MM.1S (cell line): ENCODE data around the gene CCDC80.

Experiments used
- DNase-seq: peaks from one replicate; pipeline ENCODE4 v3.0.0-alpha.2; 2015
- H2AFZ ChIP-seq: fragments of 300-600 bp; sonication (generic); 2 replicates; pipeline ENCODE4 v1.6.0; 2016; ENCODE audit warnings: antibody characterized with exemption, low read length
- H3F3A ChIP-seq: fragments of 300-600 bp; sonication (generic); 2 replicates; pipeline ENCODE4 v1.6.1; 2016; ENCODE audit warnings: mild to moderate bottlenecking, antibody characterized with exemption, low read length, moderate library complexity, mixed read lengths; ENCODE audit not compliant: insufficient read depth
- H3K27ac ChIP-seq: fragments of 300-600 bp; sonication (generic); 2 replicates; pipeline ENCODE4 v1.5.1; 2016; ENCODE audit warnings: mild to moderate bottlenecking, low read length
- H3K27me3 ChIP-seq: fragments of 300-600 bp; sonication (generic); replicated peaks from 2 replicates; pipeline ENCODE4 v1.6.0; 2016; ENCODE audit warnings: low read length; ENCODE audit not compliant: insufficient read depth
- H3K36me3 ChIP-seq: fragments of 300-600 bp; sonication (generic); replicated peaks from 2 replicates; pipeline ENCODE4 v1.6.1; 2016; ENCODE audit warnings: mild to moderate bottlenecking, low read length, mixed read lengths; ENCODE audit not compliant: insufficient read depth
- H3K4me1 ChIP-seq: fragments of 300-600 bp; sonication (generic); 2 replicates; pipeline ENCODE4 v1.6.1; 2016; ENCODE audit warnings: low read length, mixed read lengths
- H3K4me2 ChIP-seq: fragments of 300-600 bp; sonication (generic); 2 replicates; pipeline ENCODE4 v1.6.0; 2016; ENCODE audit warnings: low read depth, low read length
- H3K4me3 ChIP-seq: fragments of 300-600 bp; sonication (generic); 2 replicates; pipeline ENCODE4 v1.5.1; 2016; ENCODE audit warnings: low read length, mixed read lengths
- H3K79me2 ChIP-seq: fragments of 300-600 bp; sonication (generic); 2 replicates; pipeline ENCODE4 v1.6.1; 2016; ENCODE audit warnings: mixed run types, low read length, mixed read lengths
- H3K9ac ChIP-seq: fragments of 300-600 bp; sonication (generic); 2 replicates; pipeline ENCODE4 v1.6.1; 2016; ENCODE audit warnings: low read length, mixed read lengths
- H3K9me2 ChIP-seq: fragments of 300-600 bp; sonication (generic); replicated peaks from 2 replicates; pipeline ENCODE4 v1.6.1; 2016; ENCODE audit warnings: mild to moderate bottlenecking, low read length, mixed read lengths; ENCODE audit not compliant: insufficient read depth
- H3K9me3 ChIP-seq: fragments of 300-600 bp; sonication (generic); replicated peaks from 2 replicates; pipeline ENCODE4 v1.6.1; 2016; ENCODE audit warnings: mild to moderate bottlenecking, low read length, mixed read lengths; ENCODE audit not compliant: insufficient read depth
- H4K20me1 ChIP-seq: fragments of 300-600 bp; sonication (generic); 2 replicates; pipeline ENCODE4 v1.6.1; 2016; ENCODE audit warnings: mild to moderate bottlenecking, low read length, moderate library complexity, mixed read lengths; ENCODE audit not compliant: insufficient read depth
- EZH2 ChIP-seq: fragments of 300-600 bp; sonication (generic); optimal IDR thresholded peaks from 2 replicates; pipeline ENCODE3; 2017; ENCODE audit warnings: low read depth, mild to moderate bottlenecking, antibody characterized with exemption, low read length, mixed read lengths
- EZH2phosphoT487 ChIP-seq: fragments of 300-600 bp; sonication (generic); IDR thresholded peaks from 2 replicates; pipeline ENCODE4 v1.6.1; 2018; ENCODE audit warnings: antibody characterized with exemption, low read length
- TF ChIP-seq, protein P1 (sequence below): fragments of 300-600 bp; sonication (generic); IDR thresholded peaks from 2 replicates; pipeline ENCODE4 v1.5.1; 2016; ENCODE audit warnings: antibody characterized with exemption, low read length, mixed read lengths

The CCDC80 gene

DNA sequence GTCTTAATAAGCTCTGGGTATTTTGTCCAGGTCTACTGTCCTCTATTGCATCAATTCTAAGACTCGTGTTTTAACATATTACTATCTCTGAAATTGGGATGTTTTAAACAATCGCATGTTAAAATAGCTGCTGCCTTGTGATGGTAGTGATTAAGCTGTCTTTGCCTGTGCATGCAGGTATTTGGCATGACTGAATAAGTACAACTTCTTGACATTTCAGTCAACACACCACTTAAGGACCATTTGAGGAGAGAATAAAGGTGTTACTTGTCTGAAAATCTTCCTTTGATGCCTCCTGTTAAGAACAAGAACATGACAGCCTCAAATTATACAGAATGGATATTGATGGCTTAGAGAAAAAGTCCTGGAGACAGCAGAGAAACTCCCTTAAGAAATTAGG lies 46.1 kb downstream of the CCDC80 start:
- no peak overlapping the region for H3K4me2 ChIP-seq
- DNase-seq = no peak
- no peaks in the 10 kb centered on the region for H3K27me3 ChIP-seq
- no peak for TF ChIP-seq EZH2
- no peak for TF ChIP-seq EZH2phosphoT487
- TF ChIP-seq, protein P1, sequence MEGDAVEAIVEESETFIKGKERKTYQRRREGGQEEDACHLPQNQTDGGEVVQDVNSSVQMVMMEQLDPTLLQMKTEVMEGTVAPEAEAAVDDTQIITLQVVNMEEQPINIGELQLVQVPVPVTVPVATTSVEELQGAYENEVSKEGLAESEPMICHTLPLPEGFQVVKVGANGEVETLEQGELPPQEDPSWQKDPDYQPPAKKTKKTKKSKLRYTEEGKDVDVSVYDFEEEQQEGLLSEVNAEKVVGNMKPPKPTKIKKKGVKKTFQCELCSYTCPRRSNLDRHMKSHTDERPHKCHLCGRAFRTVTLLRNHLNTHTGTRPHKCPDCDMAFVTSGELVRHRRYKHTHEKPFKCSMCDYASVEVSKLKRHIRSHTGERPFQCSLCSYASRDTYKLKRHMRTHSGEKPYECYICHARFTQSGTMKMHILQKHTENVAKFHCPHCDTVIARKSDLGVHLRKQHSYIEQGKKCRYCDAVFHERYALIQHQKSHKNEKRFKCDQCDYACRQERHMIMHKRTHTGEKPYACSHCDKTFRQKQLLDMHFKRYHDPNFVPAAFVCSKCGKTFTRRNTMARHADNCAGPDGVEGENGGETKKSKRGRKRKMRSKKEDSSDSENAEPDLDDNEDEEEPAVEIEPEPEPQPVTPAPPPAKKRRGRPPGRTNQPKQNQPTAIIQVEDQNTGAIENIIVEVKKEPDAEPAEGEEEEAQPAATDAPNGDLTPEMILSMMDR = no peak
- no peaks in the 10 kb centered on the region for H4K20me1 ChIP-seq
- H3K9me3 ChIP-seq = no peaks in the 10 kb centered on the region
- H3K27ac ChIP-seq = no peak overlapping the region
- no peaks in the 10 kb centered on the region for H3K4me1 ChIP-seq
- H3K9me2 ChIP-seq = no peaks in the 10 kb centered on the region
- no peak overlapping the region for H3K9ac ChIP-seq
- H3K4me3 ChIP-seq = no peak overlapping the region
- H2AFZ ChIP-seq = no peak overlapping the region
- H3K36me3 ChIP-seq = no peaks in the 10 kb centered on the region
- H3F3A ChIP-seq = no peaks in the 10 kb centered on the region
- no peaks in the 10 kb centered on the region for H3K79me2 ChIP-seq

DNA sequence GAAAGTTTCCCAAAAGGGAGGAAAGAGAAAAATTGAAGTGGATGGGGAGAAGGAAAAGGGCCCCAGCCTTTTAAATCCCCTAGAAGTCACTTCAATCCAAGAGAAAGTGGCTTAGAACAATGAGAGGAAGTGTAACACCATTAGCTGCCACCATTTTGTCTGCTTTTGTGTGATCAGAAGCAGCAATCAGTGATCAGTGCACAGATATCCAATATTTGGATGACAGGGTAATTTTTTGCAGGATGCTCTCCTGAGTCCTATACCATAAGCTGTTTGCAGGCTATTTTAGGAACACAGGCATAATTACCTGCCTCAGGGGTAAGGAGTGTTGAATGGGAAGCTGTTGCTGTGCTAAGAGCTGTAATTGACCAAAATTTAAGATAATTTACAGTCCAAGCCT lies 47.7 kb downstream of the CCDC80 start:
- no peaks in the 10 kb centered on the region for H3K27me3 ChIP-seq
- no peaks in the 10 kb centered on the region for H3K9me3 ChIP-seq
- no peaks in the 10 kb centered on the region for H3K4me1 ChIP-seq
- H2AFZ ChIP-seq = no peak overlapping the region
- no peak for DNase-seq
- TF ChIP-seq EZH2 (no peak), EZH2phosphoT487 (no peak)
- TF ChIP-seq, protein P1 = no peak
- no peaks in the 10 kb centered on the region for H3K79me2 ChIP-seq
- no peaks in the 10 kb centered on the region for H4K20me1 ChIP-seq
- H3K36me3 ChIP-seq = no peaks in the 10 kb centered on the region
- no peaks in the 10 kb centered on the region for H3K9me2 ChIP-seq
- H3K9ac ChIP-seq = no peak overlapping the region
- H3K4me3 ChIP-seq = no peak overlapping the region
- no peak overlapping the region for H3K4me2 ChIP-seq
- no peak overlapping the region for H3K27ac ChIP-seq
- H3F3A ChIP-seq = no peaks in the 10 kb centered on the region

DNA sequence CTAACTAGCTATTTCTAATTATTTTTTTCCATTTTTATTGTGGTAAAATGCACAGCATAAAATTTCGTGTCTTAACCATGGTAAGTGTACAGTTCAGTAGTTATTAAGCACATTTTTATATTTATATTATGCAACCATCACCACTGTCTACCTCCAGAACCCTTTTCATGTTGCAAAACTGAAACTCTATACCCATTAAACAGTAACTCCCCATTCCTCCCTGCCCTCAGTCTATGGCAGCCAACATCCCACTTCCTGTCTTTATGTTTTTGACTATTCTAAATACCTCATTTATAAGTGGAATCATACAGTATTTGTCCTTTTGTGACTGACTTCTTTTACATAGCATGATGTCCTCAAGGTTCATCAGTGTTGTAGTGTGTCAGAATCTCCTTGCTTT lies 53.6 kb downstream of the CCDC80 start:
- H3K4me3 ChIP-seq = no peak overlapping the region
- H4K20me1 ChIP-seq = no peaks in the 10 kb centered on the region
- H2AFZ ChIP-seq = no peak overlapping the region
- no peak overlapping the region for H3K9ac ChIP-seq
- DNase-seq = no peak
- H3K36me3 ChIP-seq = no peaks in the 10 kb centered on the region
- no peaks in the 10 kb centered on the region for H3K9me2 ChIP-seq
- H3F3A ChIP-seq = no peaks in the 10 kb centered on the region
- no peak overlapping the region for H3K27ac ChIP-seq
- H3K4me1 ChIP-seq = peaks cover 8% of the 10 kb centered on the region; the same call in 1 of the 2 replicates
- no peaks in the 10 kb centered on the region for H3K9me3 ChIP-seq
- TF ChIP-seq, protein P1 = no peak
- no peak for TF ChIP-seq EZH2
- no peak for TF ChIP-seq EZH2phosphoT487
- no peaks in the 10 kb centered on the region for H3K79me2 ChIP-seq
- no peaks in the 10 kb centered on the region for H3K27me3 ChIP-seq
- no peak overlapping the region for H3K4me2 ChIP-seq
